Measurements from ENCODE around the gene SERGEF.

The SERGEF gene

GRCh38 chr11:17948296-17948695, 64.6 kb downstream of the SERGEF start:
- Histone ChIP-seq H3K27ac (ENCODE audit: poor library complexity, severe bottlenecking) (no peak overlapping the region), H3K4me3 (ENCODE audit: severe bottlenecking) (no peak overlapping the region), H3K9me3 (ENCODE audit: severe bottlenecking) (no peaks in the 10 kb centered on the region), H3K27me3 (ENCODE audit: insufficient read depth, poor library complexity, severe bottlenecking) (no peaks in the 10 kb centered on the region), H3K36me3 (ENCODE audit: low read depth) (no peaks in the 10 kb centered on the region), H3K4me1 (ENCODE audit: insufficient read depth, poor library complexity, severe bottlenecking) (no peaks in the 10 kb centered on the region)
- ATAC-seq (ENCODE audit: low read depth) (no peak), DNase-seq (ENCODE audit: low spot score) (no peak)
- TF ChIP-seq CTCF (IDR thresholded peaks at IDR 0.05; ENCODE audit: poor library complexity, severe bottlenecking) = no peak

GRCh38 chr11:17939542-17939941, 73.3 kb downstream of the SERGEF start:
- no peaks in the 10 kb centered on the region for H3K9me3 ChIP-seq (ENCODE audit: severe bottlenecking)
- TF ChIP-seq CTCF (IDR thresholded peaks at IDR 0.05; ENCODE audit: poor library complexity, severe bottlenecking) = no peak
- no peak overlapping the region for H3K4me3 ChIP-seq (ENCODE audit: severe bottlenecking)
- ATAC-seq (ENCODE audit: low read depth) (no peak), DNase-seq (ENCODE audit: low spot score) (no peak)
- no peak overlapping the region for H3K27ac ChIP-seq (ENCODE audit: poor library complexity, severe bottlenecking)
- no peaks in the 10 kb centered on the region for H3K36me3 ChIP-seq (ENCODE audit: low read depth)
- no peaks in the 10 kb centered on the region for H3K4me1 ChIP-seq (ENCODE audit: insufficient read depth, poor library complexity, severe bottlenecking)
- no peaks in the 10 kb centered on the region for H3K27me3 ChIP-seq (ENCODE audit: insufficient read depth, poor library complexity, severe bottlenecking)

- Histone ChIP-seq H3K27ac (ENCODE audit: poor library complexity, severe bottlenecking) (no peak overlapping the region), H3K4me3 (ENCODE audit: severe bottlenecking) (no peak overlapping the region), H3K36me3 (ENCODE audit: low read depth) (no peaks in the 10 kb centered on the region; the same call in none of the 2 replicates), H3K27me3 (ENCODE audit: insufficient read depth, poor library complexity, severe bottlenecking) (no peaks in the 10 kb centered on the region), H3K4me1 (ENCODE audit: insufficient read depth, poor library complexity, severe bottlenecking) (no peaks in the 10 kb centered on the region), H3K9me3 (ENCODE audit: severe bottlenecking) (no peaks in the 10 kb centered on the region)
- ATAC-seq (ENCODE audit: low read depth) (no peak), DNase-seq (ENCODE audit: low spot score) (no peak)
- TF ChIP-seq CTCF (IDR thresholded peaks at IDR 0.05; ENCODE audit: poor library complexity, severe bottlenecking) = no peak
Measured at GRCh38 chr11:17936790-17937189, 76.1 kb downstream of the SERGEF start.

- Histone ChIP-seq H3K9me3 (ENCODE audit: severe bottlenecking) (no peaks in the 10 kb centered on the region), H3K4me3 (ENCODE audit: severe bottlenecking) (no peak overlapping the region), H3K27me3 (ENCODE audit: insufficient read depth, poor library complexity, severe bottlenecking) (no peaks in the 10 kb centered on the region), H3K36me3 (ENCODE audit: low read depth) (no peaks in the 10 kb centered on the region; the same call in none of the 2 replicates), H3K4me1 (ENCODE audit: insufficient read depth, poor library complexity, severe bottlenecking) (no peaks in the 10 kb centered on the region), H3K27ac (ENCODE audit: poor library complexity, severe bottlenecking) (no peak overlapping the region)
- ATAC-seq (ENCODE audit: low read depth) (no peak), DNase-seq (ENCODE audit: low spot score) (no peak)
- TF ChIP-seq CTCF (IDR thresholded peaks at IDR 0.05; ENCODE audit: poor library complexity, severe bottlenecking) = no peak
Measured at GRCh38 chr11:17934194-17934593, 78.7 kb downstream of the SERGEF start.

GRCh38 chr11:17933708-17934107, 79.1 kb downstream of the SERGEF start:
- TF ChIP-seq CTCF (IDR thresholded peaks at IDR 0.05; ENCODE audit: poor library complexity, severe bottlenecking) = no peak
- no peaks in the 10 kb centered on the region for H3K4me1 ChIP-seq (ENCODE audit: insufficient read depth, poor library complexity, severe bottlenecking)
- ATAC-seq (ENCODE audit: low read depth) = no peak

More at GRCh38 chr11:17933708-17934107, 79.1 kb downstream of the SERGEF start:
- no peaks in the 10 kb centered on the region for H3K9me3 ChIP-seq (ENCODE audit: severe bottlenecking)
- no peaks in the 10 kb centered on the region for H3K27me3 ChIP-seq (ENCODE audit: insufficient read depth, poor library complexity, severe bottlenecking)
- H3K27ac ChIP-seq (ENCODE audit: poor library complexity, severe bottlenecking) = no peak overlapping the region
- no peaks in the 10 kb centered on the region; the same call in none of the 2 replicates for H3K36me3 ChIP-seq (ENCODE audit: low read depth)
- DNase-seq (ENCODE audit: low spot score) = no peak
- no peak overlapping the region for H3K4me3 ChIP-seq (ENCODE audit: severe bottlenecking)
